ENCODE measurements around the gene FRAT2. TPM values are rescaled to one million over a fixed set of nuclear protein-coding genes. Genes with fewer than 3 reads are reported as not detected.
A peak's percentile ranks its signal among the peaks of the same experiment; 100 is the strongest.

FRAT2 gene
- total RNA-seq, 1 donor from 2014 or later, result 14.9 TPM

DNA sequence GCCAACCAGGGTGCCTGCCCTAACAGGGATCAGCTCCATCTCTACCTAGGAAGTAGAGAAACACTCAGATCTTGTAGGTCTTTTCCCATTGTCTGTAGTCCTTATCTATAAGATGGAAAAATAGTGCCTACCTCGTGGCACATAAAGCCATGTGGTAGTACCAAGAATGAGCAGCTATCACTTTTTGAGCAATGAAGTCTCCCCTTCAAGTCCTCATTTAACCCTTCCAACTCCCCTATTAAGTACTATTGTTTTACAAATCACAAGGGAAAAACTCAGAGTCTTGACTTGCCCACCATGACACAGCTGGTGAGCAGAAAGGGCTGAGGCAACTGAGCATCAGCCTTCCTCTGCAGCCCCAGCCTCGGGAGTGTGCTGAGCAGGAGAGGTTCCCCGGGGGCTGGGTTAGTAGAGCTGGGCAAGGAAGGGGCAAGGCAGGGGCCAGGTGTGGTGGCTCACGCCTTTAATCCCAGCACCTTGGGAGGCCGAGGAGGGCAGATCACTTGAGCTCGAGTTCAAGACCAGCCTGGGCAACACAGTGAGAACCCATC is 3.3 kb downstream of the FRAT2 start:
- H3K27ac ChIP-seq, result no peak overlapping the region
- H3K79me2 ChIP-seq (ENCODE audit: low read depth), result peaks cover 57% of the 10 kb centered on the region
- Mint-ChIP-seq H3K27me3 (ENCODE audit: insufficient read depth, low read depth) (peaks cover 19% of the 10 kb centered on the region), H3K27ac (no peak overlapping the region), H3K4me3 (peak overlapping the region; percentile 57), H3K4me1 (peaks cover 25% of the 10 kb centered on the region), H3K36me3 (peaks cover 4% of the 10 kb centered on the region), H3K9me3 (no peaks in the 10 kb centered on the region)
- peaks cover 50% of the 10 kb centered on the region for H4K20me1 ChIP-seq (ENCODE audit: low read depth)
- H3F3A ChIP-seq (ENCODE audit: low read depth), result peaks cover 43% of the 10 kb centered on the region
- H3K9ac ChIP-seq, result no peak overlapping the region
- peak overlapping the region; percentile 70 for H3K4me3 ChIP-seq
- TF ChIP-seq CTCF (IDR thresholded peaks at IDR 0.05), result no peak
- no peak for TF ChIP-seq EZH2 (IDR thresholded peaks at IDR 0.05)
- no peak for TF ChIP-seq EZH2phosphoT487 (IDR thresholded peaks at IDR 0.05)
- H3K4me2 ChIP-seq, result peak overlapping the region; percentile 98
- no peaks in the 10 kb centered on the region for H3K9me3 ChIP-seq (ENCODE audit: low read depth)
- H3K27me3 ChIP-seq, result no peaks in the 10 kb centered on the region
- no peaks in the 10 kb centered on the region for H3K36me3 ChIP-seq
- DNase-seq (ENCODE audit: low spot score), result no peak
- no peak overlapping the region for H2AFZ ChIP-seq (replicated peaks)
- peaks cover 24% of the 10 kb centered on the region for H3K4me1 ChIP-seq

- no peak overlapping the region for H3K4me3 Mint-ChIP-seq
- DNase-seq (ENCODE audit: low spot score), result no peak
- H3K4me1 ChIP-seq, result peaks cover 16% of the 10 kb centered on the region
Measured at GRCh38 chr10:97329766-97330165, 4.8 kb downstream of the FRAT2 start.

DNA sequence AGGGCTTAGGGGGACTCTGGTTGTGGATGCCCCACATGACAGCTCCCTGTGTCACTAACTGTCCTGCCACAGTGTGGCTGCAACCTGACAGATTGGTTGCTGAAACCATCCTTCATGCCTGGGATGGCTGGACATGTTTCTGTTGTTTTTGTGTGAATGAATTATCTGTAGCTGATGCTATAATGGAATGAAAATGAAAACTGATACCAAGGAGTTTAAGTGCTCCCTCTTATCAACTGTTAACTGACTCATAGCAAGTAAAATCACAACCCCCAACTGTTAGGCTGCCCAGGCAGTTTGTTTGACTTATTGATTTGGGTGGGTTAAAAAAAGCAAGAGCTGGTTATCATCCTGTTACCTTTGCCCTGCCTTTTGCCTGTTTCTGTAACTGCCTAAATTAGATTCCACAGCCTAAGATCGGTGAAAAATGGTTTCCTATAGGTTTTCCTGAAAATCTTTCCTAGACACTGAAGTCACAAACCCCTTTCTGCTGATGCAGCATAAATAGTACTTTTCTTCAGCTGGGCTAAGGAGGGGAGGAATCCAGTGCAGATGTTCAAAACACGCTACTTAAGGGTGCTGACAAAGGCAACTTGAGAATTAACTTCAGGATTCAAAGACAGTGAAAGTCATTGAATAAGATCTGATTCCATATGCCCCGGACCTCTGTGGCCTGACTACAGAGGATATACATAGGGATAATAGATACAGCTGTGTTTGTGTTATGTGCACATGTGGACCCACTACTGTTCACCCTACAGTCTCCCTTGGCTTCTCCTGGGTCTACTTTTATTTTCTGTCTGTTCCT is 5.7 kb downstream of the FRAT2 start:
- Histone ChIP-seq H3K4me3 (no peak overlapping the region), H3K27me3 (no peaks in the 10 kb centered on the region), H3K36me3 (no peaks in the 10 kb centered on the region), H3K27ac (no peak overlapping the region), H3K9ac (no peak overlapping the region), H3K9me3 (ENCODE audit: low read depth) (no peaks in the 10 kb centered on the region), H2AFZ (replicated peaks) (no peak overlapping the region), H3K4me2 (no peak overlapping the region), H3F3A (ENCODE audit: low read depth) (peaks cover 32% of the 10 kb centered on the region), H3K4me1 (peaks cover 16% of the 10 kb centered on the region), H4K20me1 (ENCODE audit: low read depth) (peaks cover 49% of the 10 kb centered on the region), H3K79me2 (ENCODE audit: low read depth) (peaks cover 52% of the 10 kb centered on the region)
- Mint-ChIP-seq H3K27ac (no peak overlapping the region), H3K36me3 (peaks cover 4% of the 10 kb centered on the region), H3K4me1 (peaks cover 21% of the 10 kb centered on the region), H3K27me3 (ENCODE audit: insufficient read depth, low read depth) (peaks cover 12% of the 10 kb centered on the region), H3K4me3 (no peak overlapping the region), H3K9me3 (no peaks in the 10 kb centered on the region)
- TF ChIP-seq EZH2 (IDR thresholded peaks at IDR 0.05) (no peak), EZH2phosphoT487 (IDR thresholded peaks at IDR 0.05) (no peak), CTCF (IDR thresholded peaks at IDR 0.05) (no peak)
- DNase-seq (ENCODE audit: low spot score), result no peak

More at GRCh38 chr10:97329766-97330165, 4.8 kb downstream of the FRAT2 start:
- Histone ChIP-seq H3K4me3 (no peak overlapping the region), H2AFZ (replicated peaks) (no peak overlapping the region), H3K4me2 (no peak overlapping the region), H4K20me1 (ENCODE audit: low read depth) (peaks cover 50% of the 10 kb centered on the region), H3K27ac (no peak overlapping the region), H3F3A (ENCODE audit: low read depth) (peaks cover 32% of the 10 kb centered on the region), H3K9ac (no peak overlapping the region), H3K36me3 (no peaks in the 10 kb centered on the region), H3K79me2 (ENCODE audit: low read depth) (peaks cover 57% of the 10 kb centered on the region), H3K27me3 (no peaks in the 10 kb centered on the region), H3K9me3 (ENCODE audit: low read depth) (no peaks in the 10 kb centered on the region)
- Mint-ChIP-seq H3K27me3 (ENCODE audit: insufficient read depth, low read depth) (peaks cover 12% of the 10 kb centered on the region), H3K4me1 (peaks cover 21% of the 10 kb centered on the region), H3K27ac (no peak overlapping the region), H3K36me3 (peaks cover 4% of the 10 kb centered on the region), H3K9me3 (no peaks in the 10 kb centered on the region)
- TF ChIP-seq EZH2 (IDR thresholded peaks at IDR 0.05) (no peak), CTCF (IDR thresholded peaks at IDR 0.05) (no peak), EZH2phosphoT487 (IDR thresholded peaks at IDR 0.05) (no peak)
